IMR-90 (cell line): ENCODE results near the gene CYFIP2. TPM values are rescaled to one million over a fixed set of nuclear protein-coding genes. Genes with fewer than 3 reads are reported as not detected.

Experiments
- ATAC-seq: fragments of 200-7000 bp; cut with Tn5 transposase; 2 replicates; pipeline ENCODE4 v1.9.1; 2020; ENCODE audit warnings: low read depth, mild to moderate bottlenecking, moderate library complexity
- BruUV-seq: library from RNA; stranded (reverse); fragments of 400-500 nt; replicated peaks from 2 replicates; lab custom pipeline; 2021; lab: Mats Ljungman, UMichigan
- CTCF ChIA-PET: fragments of 300-600 bp; formaldehyde crosslinking; extraction: SDS; loops from one replicate; lab custom pipeline; 2021; ENCODE audit warnings: antibody characterized with exemption; lab: Yijun Ruan, JAX
- POLR2A ChIA-PET: fragments of 300-600 bp; sonication (Branson Sonifier 250); formaldehyde crosslinking; loops from one replicate; lab custom pipeline; 2022; ENCODE audit warnings: antibody characterized with exemption; ENCODE audit not compliant: unreplicated experiment; lab: Charles Lee
- DNase-seq: peaks from one replicate; pipeline ENCODE4 v3.0.0; 2013
- H2AFZ ChIP-seq: replicated peaks from 2 replicates; pipeline ENCODE3; 2013; ENCODE audit warnings: low read length, mild to moderate bottlenecking; ENCODE audit not compliant: poor library complexity
- H2AK5ac ChIP-seq: 2 replicates; pipeline ENCODE4 v1.6.1; 2013; ENCODE audit warnings: low read depth, low read length, inconsistent platforms
- H2AK9ac ChIP-seq: replicated peaks from 2 replicates; pipeline ENCODE3; 2013; ENCODE audit warnings: mild to moderate bottlenecking, low read depth, low read length, moderate library complexity; ENCODE audit not compliant: poor library complexity
- H2BK120ac ChIP-seq: 2 replicates; pipeline ENCODE4 v1.6.1; 2013; ENCODE audit warnings: low read depth, low read length, inconsistent platforms
- H2BK15ac ChIP-seq: 3 replicates; pipeline ENCODE4 v1.6.1; 2013; ENCODE audit warnings: low read depth, low read length, inconsistent platforms
- H2BK20ac ChIP-seq: 2 replicates; pipeline ENCODE4 v1.6.1; 2013; ENCODE audit warnings: low read depth, mild to moderate bottlenecking, inconsistent platforms, low read length, moderate library complexity
- H2BK5ac ChIP-seq: 2 replicates; pipeline ENCODE4 v1.6.1; 2013; ENCODE audit warnings: mild to moderate bottlenecking, low read depth, low read length, inconsistent platforms; ENCODE audit not compliant: poor library complexity, severe bottlenecking
- H3K14ac ChIP-seq: replicated peaks from 2 replicates; pipeline ENCODE4 v1.6.1; 2013; ENCODE audit warnings: low read depth, low read length, inconsistent platforms
- H3K18ac ChIP-seq: 2 replicates; pipeline ENCODE4 v1.6.1; 2013; ENCODE audit warnings: low read depth, low read length, control low read depth
- H3K23ac ChIP-seq: 2 replicates; pipeline ENCODE4 v1.6.1; 2013; ENCODE audit warnings: low read depth, low read length, inconsistent platforms
- H3K27ac ChIP-seq: 2 replicates; pipeline ENCODE4 v1.5.1; 2013; ENCODE audit warnings: mild to moderate bottlenecking, control low read depth, low read length; ENCODE audit not compliant: insufficient read depth
- H3K27me3 ChIP-seq: 2 replicates; pipeline ENCODE4 v1.6.1; 2013; ENCODE audit warnings: low read length; ENCODE audit not compliant: control insufficient read depth, insufficient read depth
- H3K36me3 ChIP-seq: 2 replicates; pipeline ENCODE4 v1.6.1; 2013; ENCODE audit warnings: low read length, mixed read lengths; ENCODE audit not compliant: control insufficient read depth, insufficient read depth
- H3K4ac ChIP-seq: 2 replicates; pipeline ENCODE4 v1.6.1; 2013; ENCODE audit warnings: low read depth, low read length, inconsistent platforms
- H3K4me1 ChIP-seq: 2 replicates; pipeline ENCODE4 v1.6.1; 2013; ENCODE audit warnings: low read length, mixed read lengths; ENCODE audit not compliant: control insufficient read depth, insufficient read depth
- H3K4me2 ChIP-seq: 2 replicates; pipeline ENCODE4 v1.6.1; 2013; ENCODE audit warnings: low read depth, mild to moderate bottlenecking, control low read depth, low read length, moderate library complexity
- H3K4me3 ChIP-seq: 2 replicates; pipeline ENCODE4 v1.5.1; 2013; ENCODE audit warnings: low read depth, mild to moderate bottlenecking, control low read depth, low read length, moderate library complexity; ENCODE audit not compliant: insufficient read depth
- H3K56ac ChIP-seq: 2 replicates; pipeline ENCODE4 v1.6.1; 2013; ENCODE audit warnings: low read length, inconsistent platforms; ENCODE audit not compliant: insufficient read depth; ENCODE audit errors: extremely low read depth
- H3K79me1 ChIP-seq, 2 experiments: 2 replicates each; pipeline ENCODE4 v1.6.1; 2013; ENCODE audit warnings: low read length in 2 of 2, inconsistent platforms in 1 of 2, low read depth in 1 of 2
- H3K9ac ChIP-seq: 2 replicates; pipeline ENCODE4 v1.6.1; 2013; ENCODE audit warnings: low read depth, low read length, control low read depth
- H3K9me1 ChIP-seq: 2 replicates; pipeline ENCODE4 v1.6.1; 2013; ENCODE audit warnings: low read length, inconsistent platforms; ENCODE audit not compliant: insufficient read depth
- H3K9me3 ChIP-seq: 2 replicates; pipeline ENCODE4 v1.6.1; 2013; ENCODE audit warnings: low read length; ENCODE audit not compliant: control insufficient read depth, insufficient read depth
- H4K20me1 ChIP-seq: 2 replicates; pipeline ENCODE4 v1.6.1; 2013; ENCODE audit warnings: low read length, inconsistent platforms; ENCODE audit not compliant: insufficient read depth
- H4K5ac ChIP-seq: 2 replicates; pipeline ENCODE4 v1.6.1; 2013; ENCODE audit warnings: mild to moderate bottlenecking, low read depth, low read length, control low read depth
- H4K8ac ChIP-seq, 2 experiments: 2 replicates each; pipeline ENCODE4 v1.6.1; 2013; ENCODE audit warnings: low read depth in 2 of 2, low read length in 2 of 2, control low read depth in 1 of 2, inconsistent platforms in 1 of 2
- H4K91ac ChIP-seq: 2 replicates; pipeline ENCODE4 v1.6.1; 2013; ENCODE audit warnings: low read depth, low read length, inconsistent platforms; ENCODE audit not compliant: insufficient read depth
- BHLHE40 ChIP-seq: fragments of 150-350 bp; IDR thresholded peaks from 2 replicates; pipeline ENCODE4 v1.6.1; 2016; ENCODE audit warnings: mild to moderate bottlenecking, low read depth, low read length
- CEBPB ChIP-seq: IDR thresholded peaks from 2 replicates; pipeline ENCODE4 v1.6.1; 2012; ENCODE audit warnings: low read depth, low read length, improper control_type of control experiment
- CHD1 ChIP-seq: IDR thresholded peaks from 2 replicates; pipeline ENCODE4 v1.6.1; 2012; ENCODE audit warnings: low read depth, low read length, improper control_type of control experiment
- CTCF ChIP-seq: conservative IDR thresholded peaks from 2 replicates; pipeline ENCODE4 v1.5.1; 2012; ENCODE audit warnings: mild to moderate bottlenecking, low read depth, low read length, improper control_type of control experiment
- FOS ChIP-seq: fragments of 150-350 bp; IDR thresholded peaks from 2 replicates; pipeline ENCODE4 v1.6.1; 2016; ENCODE audit warnings: low read depth, low read length
- MAFK ChIP-seq: IDR thresholded peaks from 2 replicates; pipeline ENCODE4 v1.6.1; 2012; ENCODE audit warnings: low read depth, low read length, improper control_type of control experiment
- MAZ ChIP-seq: IDR thresholded peaks from 2 replicates; pipeline ENCODE4 v1.6.1; 2012; ENCODE audit warnings: low read depth, mild to moderate bottlenecking, low read length, improper control_type of control experiment, moderate library complexity, borderline replicate concordance
- MXI1 ChIP-seq: IDR thresholded peaks from 2 replicates; pipeline ENCODE4 v1.6.1; 2012; ENCODE audit warnings: low read depth, mild to moderate bottlenecking, low read length, moderate library complexity, borderline replicate concordance
- NFE2L2 ChIP-seq: fragments of 150-350 bp; IDR thresholded peaks from 2 replicates; pipeline ENCODE4 v1.6.1; 2016; ENCODE audit warnings: low read depth, mild to moderate bottlenecking, low read length
- RAD21 ChIP-seq: IDR thresholded peaks from 2 replicates; pipeline ENCODE4 v1.6.1; 2012; ENCODE audit warnings: low read length, improper control_type of control experiment
- RCOR1 ChIP-seq: IDR thresholded peaks from 2 replicates; pipeline ENCODE4 v1.6.1; 2012; ENCODE audit warnings: mild to moderate bottlenecking, low read length, improper control_type of control experiment; ENCODE audit not compliant: insufficient replicate concordance
- RFX5 ChIP-seq: IDR thresholded peaks from 2 replicates; pipeline ENCODE4 v1.8.0; 2012; ENCODE audit warnings: low read depth, mild to moderate bottlenecking, low read length, moderate library complexity
- SMC3 ChIP-seq: fragments of 150-350 bp; IDR thresholded peaks from 2 replicates; pipeline ENCODE4 v1.6.1; 2016; ENCODE audit warnings: low read depth, mild to moderate bottlenecking, antibody characterized with exemption, low read length, moderate library complexity
- USF2 ChIP-seq: fragments of 150-350 bp; IDR thresholded peaks from 2 replicates; pipeline ENCODE4 v1.6.1; 2017; ENCODE audit warnings: mild to moderate bottlenecking, antibody characterized with exemption, low read length, low read depth
- WGBS, 2 experiments: methylation state at CpG; one replicate each; pipeline versions ENCODE4 v1.1.5 to v1.1.7; 2013; ENCODE audit warnings: missing lambda C conversion rate in 2 of 2; ENCODE audit not compliant: insufficient read length in 1 of 2; ENCODE audit errors: extremely low coverage in 2 of 2; 5-methylcytosine and 5-hydroxymethylcytosine counted together
- dilution Hi-C: fragments of 300-500 bp; cut with HindIII; formaldehyde crosslinking; loops from one replicate; pipeline ENCODE4 v1.14.3; 2018; ENCODE audit warnings: low sequenced_read_pairs; ENCODE audit not compliant: unreplicated experiment
- in situ Hi-C: fragments of 300-500 bp; cut with MboI; formaldehyde crosslinking; loops from 3 replicates; pipeline ENCODE4 v1.14.3; 2019; ENCODE audit warnings: low sequenced_read_pairs, inconsistent platforms, mixed read lengths
- intact Hi-C: fragments of 100-400 bp; cut with micrococcal nuclease; formaldehyde crosslinking; loops from 2 replicates; pipeline ENCODE4 v1.10.0; 2022
- polyA plus RNA-seq, 3 experiments: library from polyadenylated mRNA; depleted of rRNA; stranded (reverse); fragments of >200 nt; gene quantifications; 2 replicates each; pipeline ENCODE4 v1.2.3, GENCODE V29; 2012; ENCODE audit warnings: low replicate concordance in 1 of 3
- total RNA-seq: library from RNA; depleted of rRNA; stranded (reverse); fragments of >200 nt; gene quantifications from 2 replicates; pipeline ENCODE4 v1.2.3, GENCODE V29; 2012

Gene CYFIP2
- total and polyA plus RNA-seq, 2 of the 4 experiments (the other 2 are of a cell fraction), result 6.8 to 13.4 TPM

GRCh38 chr5:157350939-157351801 lies 85.2 kb downstream of the CYFIP2 start:
- H4K20me1 ChIP-seq, result no peaks in the 10 kb centered on the region
- intact Hi-C loops, result no loop called here
- no peak overlapping the region for H2BK20ac ChIP-seq
- TF ChIP-seq MAZ, result no peak
- no peak for TF ChIP-seq BHLHE40
- no peak for TF ChIP-seq RAD21
- no peak for TF ChIP-seq CHD1
- TF ChIP-seq FOS, result no peak
- no peak for TF ChIP-seq CEBPB
- TF ChIP-seq RCOR1, result no peak
- TF ChIP-seq MXI1, result no peak
- no peak for TF ChIP-seq SMC3
- no peak for TF ChIP-seq CTCF
- no peak for TF ChIP-seq MAFK
- no peak for TF ChIP-seq RFX5
- TF ChIP-seq USF2, result no peak
- TF ChIP-seq NFE2L2, result no peak

More at GRCh38 chr5:157350939-157351801, 85.2 kb downstream of the CYFIP2 start:
- Histone ChIP-seq H3K79me1 (no peaks in the 10 kb centered on the region), H3K18ac (no peak overlapping the region), H2BK15ac (no peak overlapping the region), H3K36me3 (no peaks in the 10 kb centered on the region), H3K4me2 (no peak overlapping the region), H3K9me1 (no peaks in the 10 kb centered on the region), H4K91ac (no peak overlapping the region), H4K8ac (no peak overlapping the region), H3K4ac (no peak overlapping the region), H3K4me1 (no peaks in the 10 kb centered on the region), H2AFZ (no peak overlapping the region), H2AK9ac (no peak overlapping the region), H3K9ac (no peak overlapping the region), H3K27ac (no peak overlapping the region), H3K27me3 (no peaks in the 10 kb centered on the region), H4K5ac (no peak overlapping the region), H3K14ac (no peak overlapping the region), H2BK120ac (no peak overlapping the region), H2AK5ac (no peak overlapping the region), H3K56ac (no peak overlapping the region), H2BK5ac (no peak overlapping the region), H3K9me3 (no peaks in the 10 kb centered on the region), H3K4me3 (no peak overlapping the region), H3K23ac (no peak overlapping the region)
- ATAC-seq (0 out of 2 replicates have a peak, but pooled peaks have one; percentile 21), DNase-seq (peak; percentile 25)
- BruUV-seq, result no TSS peak
- WGBS, 2 experiments, result 80% methylated on average over 1 of the region's 7 CpGs; no CpG with 5 or more reads in 1 of the 2 experiments
- dilution Hi-C loops (no loop called here), in situ Hi-C loops (loop anchor here (10.0 kb wide), 1 partner anchor 364 kb away; no protein-coding TSS in a partner anchor)
- ChIA-PET CTCF (interaction anchor here (0.8 kb wide), 1 partner anchor 9 kb away, joined by 3 read pairs; no protein-coding TSS in a partner anchor), POLR2A (no interaction called here)
